ENCODE results near the gene L3MBTL3. TPM values are rescaled to one million over a fixed set of nuclear protein-coding genes. Genes with fewer than 3 reads are reported as not detected.

L3MBTL3 gene
- total RNA-seq, 1 experiment from 2014 or later = 4.7 TPM

DNA sequence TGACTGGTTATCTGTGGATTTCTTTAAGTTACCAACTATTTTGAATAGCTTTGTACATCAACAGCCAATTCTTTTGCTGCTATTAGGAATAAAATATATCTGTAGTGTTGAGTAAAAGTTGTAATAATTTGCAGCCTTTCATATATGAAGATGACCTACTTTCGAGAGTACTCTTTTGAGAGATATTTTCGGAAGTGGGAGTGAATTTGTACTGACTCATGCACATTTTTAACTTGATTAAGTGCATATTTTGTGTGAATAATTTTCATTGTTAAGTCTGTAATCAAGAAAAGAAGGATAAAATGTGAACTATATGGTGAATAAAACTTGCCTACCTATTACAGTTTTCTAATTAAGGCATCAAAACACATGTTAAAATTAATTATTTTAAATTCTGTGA, 51.9 kb downstream of the L3MBTL3 start:
- no peaks in the 10 kb centered on the region for H3K79me1 ChIP-seq (ENCODE audit: insufficient read depth, low read depth, low read length, poor library complexity, severe bottlenecking)
- no peaks in the 10 kb centered on the region for H3K27me3 ChIP-seq (ENCODE audit: insufficient read depth, low read length)
- Mint-ChIP-seq H3K4me1 (peaks cover 3 to 15% of the 10 kb centered on the region in 2 experiments; a peak in 2 of 4 replicates), H3K4me3 (no peak overlapping the region), H3K27me3 (ENCODE audit: low read depth) (no peaks in the 10 kb centered on the region), H3K36me3 (ENCODE audit: insufficient read depth in 1 of 3, low read depth in 3 of 3) (peaks cover 0 to 9% (median 0%) of the 10 kb centered on the region in 3 experiments; a peak in 4 of 7 replicates), H3K9me3 (no peaks in the 10 kb centered on the region), H3K27ac (no peak overlapping the region)
- H4K91ac ChIP-seq (ENCODE audit: insufficient read length, low read depth, low read length) = no peak overlapping the region
- no peak overlapping the region for H4K8ac ChIP-seq (replicated peaks; ENCODE audit: insufficient read length, low read depth, low read length)
- H2AFZ ChIP-seq (ENCODE audit: low read length) = no peak overlapping the region
- no peak overlapping the region for H2BK5ac ChIP-seq (ENCODE audit: insufficient read length, low read length)
- H4K5ac ChIP-seq (ENCODE audit: insufficient read length, low read depth, low read length) = no peak overlapping the region
- no peak overlapping the region for H3K9ac ChIP-seq (ENCODE audit: extremely low read depth, insufficient read length, low read length)
- no peak overlapping the region for H2BK12ac ChIP-seq (ENCODE audit: insufficient read length, low read depth, low read length)
- H2AK5ac ChIP-seq (ENCODE audit: insufficient read length, low read length) = no peak overlapping the region
- no peaks in the 10 kb centered on the region for H3K9me3 ChIP-seq (ENCODE audit: control insufficient read depth, low read depth, low read length)
- H3K4ac ChIP-seq (ENCODE audit: low read depth, low read length) = no peak overlapping the region
- H3K14ac ChIP-seq (ENCODE audit: insufficient read depth, low read length) = no peak overlapping the region
- H2BK20ac ChIP-seq (ENCODE audit: low read depth, low read length, poor library complexity, severe bottlenecking) = no peak overlapping the region
- DNase-seq = no peak
- no peaks in the 10 kb centered on the region for H3K23me2 ChIP-seq (ENCODE audit: insufficient read length, low read depth, low read length, poor library complexity, severe bottlenecking)
- no peak overlapping the region for H3K27ac ChIP-seq (ENCODE audit: insufficient read length, low read depth, low read length)
- no peak overlapping the region for H3K56ac ChIP-seq (ENCODE audit: insufficient read length, low read depth, low read length)
- no peak overlapping the region for H2BK120ac ChIP-seq (ENCODE audit: low read depth, low read length, poor library complexity, severe bottlenecking)
- WGBS (ENCODE audit: extremely low coverage, insufficient read length, low lambda C conversion rate) = no CpG with 5 or more reads among the region's 2 CpGs
- H2BK15ac ChIP-seq (ENCODE audit: low read depth, low read length) = no peak overlapping the region
- no peaks in the 10 kb centered on the region for H4K20me1 ChIP-seq (ENCODE audit: control insufficient read depth, insufficient read depth, insufficient read length)
- no peaks in the 10 kb centered on the region for H3K4me1 ChIP-seq (ENCODE audit: insufficient read depth, low read length)
- no peaks in the 10 kb centered on the region for H3K79me2 ChIP-seq (ENCODE audit: insufficient read depth, low read length)
- no peak overlapping the region for H3K23ac ChIP-seq (ENCODE audit: insufficient read length, low read depth, low read length)
- TF ChIP-seq, protein P1, sequence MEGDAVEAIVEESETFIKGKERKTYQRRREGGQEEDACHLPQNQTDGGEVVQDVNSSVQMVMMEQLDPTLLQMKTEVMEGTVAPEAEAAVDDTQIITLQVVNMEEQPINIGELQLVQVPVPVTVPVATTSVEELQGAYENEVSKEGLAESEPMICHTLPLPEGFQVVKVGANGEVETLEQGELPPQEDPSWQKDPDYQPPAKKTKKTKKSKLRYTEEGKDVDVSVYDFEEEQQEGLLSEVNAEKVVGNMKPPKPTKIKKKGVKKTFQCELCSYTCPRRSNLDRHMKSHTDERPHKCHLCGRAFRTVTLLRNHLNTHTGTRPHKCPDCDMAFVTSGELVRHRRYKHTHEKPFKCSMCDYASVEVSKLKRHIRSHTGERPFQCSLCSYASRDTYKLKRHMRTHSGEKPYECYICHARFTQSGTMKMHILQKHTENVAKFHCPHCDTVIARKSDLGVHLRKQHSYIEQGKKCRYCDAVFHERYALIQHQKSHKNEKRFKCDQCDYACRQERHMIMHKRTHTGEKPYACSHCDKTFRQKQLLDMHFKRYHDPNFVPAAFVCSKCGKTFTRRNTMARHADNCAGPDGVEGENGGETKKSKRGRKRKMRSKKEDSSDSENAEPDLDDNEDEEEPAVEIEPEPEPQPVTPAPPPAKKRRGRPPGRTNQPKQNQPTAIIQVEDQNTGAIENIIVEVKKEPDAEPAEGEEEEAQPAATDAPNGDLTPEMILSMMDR (conservative IDR thresholded peaks at IDR 0.05) = no peak
- no peak overlapping the region for H3K18ac ChIP-seq (ENCODE audit: insufficient read length, low read depth, low read length)
- H3K4me2 ChIP-seq (ENCODE audit: insufficient read depth, insufficient read length, low read length) = no peak overlapping the region
- no peak overlapping the region for H3T11ph ChIP-seq (ENCODE audit: low read length)
